DMS53 treated with DMSO at 0.1 percent for 48 hours (cell line): ENCODE data around the gene LSP1.

Experiments
- DNase-seq: peaks from one replicate; lab custom pipeline; 2025; ENCODE audit not compliant: unreplicated experiment; lab: John Stamatoyannopoulos, UW

LSP1 gene

GRCh38 chr11:1926156-1927025, 73.5 kb downstream of the LSP1 start:
- DNase-seq: no peak

GRCh38 chr11:1927026-1927847, 74.4 kb downstream of the LSP1 start:
- DNase-seq: no peak

GRCh38 chr11:1927848-1928469, 75.1 kb downstream of the LSP1 start:
- no peak for DNase-seq

- DNase-seq: no peak
Measured at GRCh38 chr11:1928470-1928890, 75.6 kb downstream of the LSP1 start.

DNA sequence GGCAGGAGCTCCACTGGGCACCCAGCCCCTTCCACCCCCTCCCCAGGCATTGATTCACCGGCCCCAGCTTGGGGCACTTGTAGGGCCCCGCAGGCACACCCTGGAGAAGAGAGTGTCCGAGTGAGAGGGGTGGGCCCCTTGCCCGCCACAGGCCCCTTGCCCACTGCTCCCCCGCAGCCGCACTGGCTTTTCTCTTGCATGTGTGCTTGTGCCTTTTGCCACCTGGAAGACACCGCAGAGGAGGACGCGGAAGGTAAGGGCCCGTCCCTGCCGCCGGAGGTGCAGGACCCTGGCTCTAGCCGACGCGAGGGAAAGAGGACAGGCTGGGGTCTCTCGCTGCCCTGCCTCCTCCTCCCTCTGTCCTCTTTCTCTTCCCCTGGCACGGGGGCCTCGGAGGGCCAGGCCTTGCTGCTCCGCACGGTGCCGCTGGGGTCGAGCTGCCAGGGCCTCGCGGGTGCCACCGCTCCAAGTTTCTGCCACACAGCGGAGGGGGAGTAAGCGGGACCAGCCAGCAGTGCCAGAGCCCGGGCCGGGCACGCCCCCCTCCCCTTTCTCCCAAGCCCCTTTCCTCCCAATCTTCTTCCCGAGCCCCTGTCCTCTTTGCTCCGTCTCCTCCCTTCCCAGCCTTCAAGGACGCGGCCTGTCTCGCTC, 76.1 kb downstream of the LSP1 start:
- DNase-seq: no peak

- no peak for DNase-seq
Measured at GRCh38 chr11:1929621-1930461, 77.0 kb downstream of the LSP1 start.

DNA sequence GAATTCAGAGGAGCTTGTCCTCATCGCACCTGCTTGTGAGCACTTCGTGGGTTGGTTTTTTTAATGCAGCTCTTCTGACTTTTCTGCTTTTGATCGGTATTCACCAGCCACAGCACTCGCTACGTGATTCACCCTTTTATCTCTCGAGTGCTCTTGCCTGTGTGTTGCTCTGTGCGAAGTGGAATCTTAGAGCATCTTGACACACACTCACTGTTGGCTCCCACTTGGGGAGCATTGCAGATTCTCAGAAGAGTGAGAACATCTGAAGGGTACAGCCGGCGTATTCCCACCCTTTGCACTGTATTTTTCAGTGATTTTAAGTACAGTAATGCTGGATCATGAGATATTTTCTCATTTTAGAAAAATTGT, 77.6 kb downstream of the LSP1 start:
- no peak for DNase-seq

- DNase-seq: no peak
Measured at GRCh38 chr11:1931341-1932104, 78.6 kb downstream of the LSP1 start.

GRCh38 chr11:1932105-1932480, 79.2 kb downstream of the LSP1 start:
- DNase-seq: no peak

DNA sequence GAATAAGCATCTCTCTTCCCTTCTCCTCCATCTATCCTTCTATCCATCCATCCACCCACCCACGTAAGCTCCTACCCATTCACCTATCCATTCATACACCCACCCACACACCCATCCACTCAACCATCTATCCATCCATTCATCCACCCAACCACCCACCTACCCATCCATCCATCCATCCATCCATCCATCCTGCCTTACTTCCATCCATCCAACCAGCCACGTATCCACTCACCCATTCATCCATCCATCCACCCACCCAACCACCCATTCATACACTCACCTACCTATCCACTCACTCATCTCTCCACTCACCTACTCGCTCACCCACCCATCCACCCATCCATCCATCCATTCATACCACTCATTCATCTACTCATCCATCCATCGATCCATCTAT, 79.8 kb downstream of the LSP1 start:
- DNase-seq: no peak

DNA sequence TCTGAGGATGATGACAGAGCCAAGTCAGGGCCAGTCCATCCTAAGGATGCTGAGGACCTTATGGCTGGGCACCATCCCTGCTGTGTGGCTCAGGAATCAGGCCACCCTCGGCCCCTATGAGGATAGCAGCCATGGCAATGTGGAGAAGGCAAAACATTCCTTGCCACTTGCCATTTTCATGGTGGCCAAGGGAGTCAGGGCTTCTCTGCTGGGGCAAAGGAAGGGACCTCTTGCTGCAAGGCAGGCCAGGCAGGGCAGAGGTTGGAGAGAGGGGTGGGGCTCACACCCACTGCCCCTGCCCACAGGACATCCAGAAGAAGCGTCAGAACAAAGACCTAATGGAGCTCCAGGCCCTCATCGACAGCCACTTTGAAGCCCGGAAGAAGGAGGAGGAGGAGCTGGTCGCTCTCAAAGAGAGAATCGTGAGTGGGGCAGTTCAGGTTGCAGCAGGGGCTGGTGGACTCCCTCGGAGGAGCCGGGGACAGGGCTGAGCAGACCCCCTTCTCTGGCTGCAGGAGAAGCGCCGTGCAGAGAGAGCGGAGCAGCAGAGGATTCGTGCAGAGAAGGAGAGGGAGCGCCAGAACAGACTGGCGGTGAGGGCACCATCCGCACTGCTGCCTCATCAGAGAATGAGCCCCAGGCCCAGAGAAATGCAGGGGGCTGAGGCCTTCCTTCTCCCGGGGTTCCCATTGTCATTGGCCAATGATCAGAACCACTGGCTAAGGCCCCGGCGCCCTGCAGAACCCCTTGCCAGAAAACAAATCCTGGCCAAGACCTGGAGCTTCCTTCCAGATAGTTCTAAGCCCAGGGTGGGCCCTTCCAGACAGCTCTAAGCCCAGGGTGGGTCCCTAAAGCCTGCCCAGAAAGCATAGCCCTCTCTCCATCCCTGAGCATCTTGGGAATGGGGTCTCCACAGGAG, 80.8 kb downstream of the LSP1 start:
- DNase-seq: no peak

DNA sequence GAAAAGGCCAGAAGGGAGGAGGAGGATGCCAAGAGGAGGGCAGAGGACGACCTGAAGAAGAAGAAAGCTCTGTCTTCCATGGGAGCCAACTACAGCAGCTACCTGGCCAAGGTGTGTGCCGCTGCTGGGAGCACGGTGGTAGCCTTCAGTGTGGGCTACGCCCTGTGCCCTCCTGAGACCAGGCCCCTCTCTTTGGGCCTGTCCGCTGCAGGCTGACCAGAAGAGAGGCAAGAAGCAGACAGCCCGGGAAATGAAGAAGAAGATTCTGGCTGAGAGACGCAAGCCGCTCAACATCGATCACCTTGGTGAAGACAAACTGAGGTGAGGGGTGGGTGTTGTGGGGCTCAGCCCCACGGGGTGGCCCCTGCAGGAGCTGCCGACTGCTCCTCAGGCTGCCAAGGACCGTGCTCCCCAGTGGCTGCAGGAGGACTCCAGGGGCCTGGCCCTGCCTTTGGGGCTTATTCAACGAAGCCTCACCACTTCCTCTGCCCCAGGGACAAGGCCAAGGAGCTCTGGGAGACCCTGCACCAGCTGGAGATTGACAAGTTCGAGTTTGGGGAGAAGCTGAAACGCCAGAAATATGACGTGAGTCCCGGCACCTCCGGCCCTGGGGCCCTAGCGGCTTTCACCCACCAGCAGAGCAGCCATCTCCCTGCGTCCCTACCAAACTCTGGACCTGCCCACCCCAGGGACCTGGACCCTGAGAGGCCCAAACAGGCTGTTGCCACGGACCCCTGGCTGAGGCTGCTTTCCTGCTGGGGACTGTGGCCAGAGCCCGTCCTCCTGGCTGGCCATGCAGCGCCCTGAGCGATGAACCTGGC, 81.7 kb downstream of the LSP1 start:
- no peak for DNase-seq

DNA sequence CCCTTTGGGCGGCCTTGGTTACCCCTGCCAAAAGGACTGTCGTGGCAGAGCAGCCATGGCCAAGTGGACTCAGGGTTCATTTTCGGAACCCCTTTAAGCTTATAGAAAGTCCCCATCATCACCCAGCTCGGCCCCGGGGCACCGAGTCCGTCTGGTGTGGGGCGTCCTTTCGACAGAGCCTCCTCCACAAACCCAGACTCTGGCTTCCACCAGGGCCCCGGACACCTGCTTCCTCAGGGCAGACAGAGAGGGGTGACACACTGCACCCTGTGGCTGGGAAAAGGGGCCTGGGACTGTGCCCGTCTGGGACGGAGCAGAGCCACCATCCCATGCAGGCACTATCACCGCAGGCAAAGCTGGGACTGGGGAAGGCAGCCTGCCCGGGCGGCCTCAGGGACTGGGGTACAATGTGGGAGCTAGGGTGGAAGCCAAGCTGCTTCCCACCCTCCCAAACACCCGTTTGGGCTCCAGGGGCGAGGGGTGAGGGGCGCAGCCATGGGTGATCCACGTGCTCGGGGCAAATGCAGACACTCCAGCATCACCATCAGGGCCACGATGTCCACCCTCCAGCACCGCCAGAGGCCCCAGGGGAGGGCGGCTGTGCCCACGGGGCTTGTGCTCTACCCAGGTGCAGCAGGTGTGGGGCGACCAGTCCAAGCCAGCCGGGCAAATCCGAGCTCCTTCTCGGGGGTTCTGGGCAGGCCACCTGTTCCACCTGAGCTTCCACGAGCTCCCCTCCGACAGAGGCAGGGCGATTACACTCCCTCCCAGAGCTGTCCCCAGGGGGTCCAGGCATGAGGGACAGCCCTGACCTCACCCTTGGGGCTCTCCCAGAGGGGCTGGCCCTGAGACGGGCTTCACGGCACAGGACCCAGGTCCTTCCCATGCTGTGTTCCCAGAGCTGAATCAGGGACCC, 82.5 kb downstream of the LSP1 start:
- no peak for DNase-seq

DNA sequence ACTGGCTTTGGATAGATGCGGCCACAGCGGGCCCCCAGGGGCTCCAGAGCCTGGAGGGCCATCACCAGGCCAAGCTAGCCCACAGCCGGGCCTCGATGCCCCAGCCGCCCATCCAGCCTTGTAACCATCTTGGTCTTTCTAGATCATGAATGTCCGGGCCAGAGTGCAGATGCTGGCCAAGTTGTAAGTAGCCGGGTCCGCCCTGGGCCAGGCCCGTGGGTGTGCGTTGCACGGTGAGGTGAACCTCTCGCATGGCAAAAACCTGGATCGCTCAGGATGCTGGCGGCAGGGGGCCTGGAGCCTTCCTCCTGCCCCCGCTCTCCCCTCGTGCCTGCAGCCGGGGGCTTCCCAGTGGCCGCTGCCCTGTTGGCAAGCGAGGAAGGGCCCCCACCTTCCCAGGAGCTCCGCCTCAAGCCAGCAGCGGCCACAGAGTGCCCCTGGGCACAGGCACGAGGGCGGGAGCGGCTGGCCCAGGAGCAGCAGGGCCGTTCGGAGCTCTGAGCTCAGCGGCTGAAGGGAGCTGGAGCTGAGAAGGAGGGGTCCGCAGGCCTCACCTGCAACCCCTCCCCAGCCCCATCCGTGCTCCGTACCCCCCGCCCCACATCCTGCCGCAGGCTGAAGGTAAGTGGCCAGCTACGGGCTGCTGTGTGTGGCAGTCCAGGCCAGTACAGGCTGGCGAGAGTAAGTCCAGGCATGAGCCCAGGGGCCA, 83.3 kb downstream of the LSP1 start:
- no peak for DNase-seq

GRCh38 chr11:1936781-1937615, 84.1 kb downstream of the LSP1 start:
- no peak for DNase-seq
